ENCODE results near the gene MAT2B.
"Not testable (repeated sequence)": the region's sequence is repeated elsewhere in the genome, so short reads cannot be mapped to it uniquely, and the experiment has no call there.

Gene MAT2B

DNA sequence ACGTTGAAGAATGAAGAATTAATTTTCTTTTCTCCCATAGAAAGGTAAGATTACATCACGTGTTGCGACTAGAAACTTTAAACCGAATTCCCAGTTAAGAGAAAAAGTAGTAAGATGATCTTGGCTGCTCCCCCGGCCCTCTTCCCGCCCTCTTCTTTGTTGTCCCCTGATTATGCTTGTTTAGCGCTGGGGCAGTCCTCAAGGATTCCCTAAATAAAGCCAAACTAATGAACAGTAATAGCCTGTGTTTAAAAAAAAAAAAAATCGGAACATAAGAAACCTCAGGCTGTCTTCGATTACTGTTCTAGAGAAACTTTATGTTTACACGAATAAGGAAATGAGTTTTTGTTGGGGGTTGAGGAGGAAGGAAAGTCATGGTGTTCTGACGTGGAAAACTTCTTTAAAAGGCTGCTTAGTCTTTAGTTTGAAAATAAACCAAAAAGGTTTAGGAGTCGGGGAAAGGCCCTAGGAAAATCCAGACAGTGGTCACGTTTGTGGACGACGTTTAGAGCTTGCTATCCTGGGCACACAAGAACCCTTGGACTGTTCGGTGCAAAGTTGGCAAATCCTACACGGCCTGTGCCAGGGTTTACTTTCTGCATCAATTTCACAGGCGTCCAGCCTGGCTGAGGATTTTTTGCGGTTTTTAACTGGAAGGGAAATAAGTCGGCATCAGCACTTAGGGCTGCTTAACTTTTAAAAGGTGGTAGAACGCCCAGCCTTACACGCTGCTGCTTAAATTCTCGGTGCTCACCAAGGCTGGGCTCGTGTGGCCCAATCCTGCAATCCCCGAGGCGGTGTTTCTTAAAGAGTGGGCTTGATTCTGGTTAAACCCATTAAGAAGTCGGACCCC lies 1.1 kb upstream of the MAT2B start:
- DNase-seq, result peak; percentile 4

DNA sequence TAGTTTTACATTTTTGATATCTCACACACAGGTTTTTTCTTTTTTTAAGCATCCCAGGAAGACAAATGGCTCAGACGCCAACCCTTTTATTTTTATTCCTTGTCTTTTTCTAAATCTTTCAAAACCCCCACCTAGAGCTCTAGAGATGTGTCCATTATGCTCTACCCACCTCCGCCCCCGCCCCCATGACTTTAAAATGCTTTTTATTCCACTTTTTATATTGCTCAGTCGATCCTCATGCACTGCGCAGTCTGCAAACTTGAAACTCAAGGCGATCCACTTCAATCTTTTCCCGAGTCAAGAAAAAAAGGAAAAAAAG lies 411 bp upstream of the MAT2B start:
- no peak for DNase-seq

GRCh38 chr5:163506095-163506457 lies 657 bp downstream of the MAT2B start:
- DNase-seq, result no peak

DNA sequence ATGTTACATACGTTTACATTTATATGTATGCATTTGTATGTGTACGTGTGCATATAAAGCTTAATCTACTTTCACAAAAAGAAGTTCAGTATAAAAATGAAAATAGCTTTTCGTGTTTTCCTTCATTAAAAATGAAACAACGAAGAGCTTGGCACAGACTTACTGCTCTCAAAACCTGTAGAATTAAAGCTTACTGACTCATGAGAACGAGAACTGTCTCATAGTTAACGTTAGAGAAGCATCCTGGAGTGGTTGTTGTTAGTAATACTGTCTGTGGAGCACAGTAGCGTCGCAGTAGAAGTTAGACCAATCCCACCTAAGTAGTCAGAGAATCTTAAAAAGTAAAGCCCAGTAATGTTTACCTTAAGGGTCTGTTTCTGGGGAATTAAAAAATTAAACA lies 1.3 kb downstream of the MAT2B start:
- no peak for DNase-seq

DNA sequence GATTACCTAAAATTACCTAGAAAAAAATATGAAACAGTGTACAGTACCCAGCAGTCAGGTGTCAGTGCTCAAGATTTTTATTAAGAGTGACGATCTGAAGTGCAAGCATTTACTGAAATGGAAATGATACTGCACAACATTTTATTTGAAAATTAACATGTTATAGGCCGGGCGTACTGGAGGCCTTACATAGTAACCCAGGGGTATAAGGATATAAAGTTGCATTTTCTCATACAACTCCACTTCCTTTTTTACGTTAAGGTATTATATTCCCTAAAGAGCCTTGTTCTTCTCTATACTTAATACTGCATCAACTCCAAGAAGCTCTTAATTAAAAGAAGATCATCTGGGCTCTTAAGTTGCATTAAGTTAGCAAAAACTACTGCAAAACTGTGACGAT lies 3.3 kb downstream of the MAT2B start:
- DNase-seq, result no peak

- DNase-seq, result no peak
Measured at GRCh38 chr5:163509291-163509951, 4.0 kb downstream of the MAT2B start.

- DNase-seq, result no peak
Measured at GRCh38 chr5:163512526-163512925, 7.1 kb downstream of the MAT2B start.

- no peak for DNase-seq
Measured at GRCh38 chr5:163525096-163525495, 19.7 kb downstream of the MAT2B start.

DNA sequence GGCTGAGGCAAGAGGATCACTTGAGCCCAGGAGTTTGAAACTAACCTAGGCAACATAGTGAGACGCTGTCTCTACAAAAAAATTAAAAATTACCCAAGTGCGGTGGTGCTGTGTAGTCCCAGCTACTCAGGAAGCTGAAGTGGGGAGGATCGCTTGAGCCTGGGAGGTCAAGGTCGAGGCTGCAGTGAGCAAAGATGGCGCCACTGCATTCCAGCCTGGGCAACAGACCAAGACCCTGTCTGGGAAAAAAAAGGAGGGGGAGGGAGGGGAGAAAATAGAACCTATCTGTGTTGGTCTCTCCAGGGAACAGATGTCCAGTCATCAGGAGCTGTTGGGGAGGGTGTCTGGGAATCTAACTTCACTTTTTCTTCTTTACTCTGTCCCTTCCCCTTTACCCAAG lies 24.3 kb downstream of the MAT2B start:
- no peak for DNase-seq

DNA sequence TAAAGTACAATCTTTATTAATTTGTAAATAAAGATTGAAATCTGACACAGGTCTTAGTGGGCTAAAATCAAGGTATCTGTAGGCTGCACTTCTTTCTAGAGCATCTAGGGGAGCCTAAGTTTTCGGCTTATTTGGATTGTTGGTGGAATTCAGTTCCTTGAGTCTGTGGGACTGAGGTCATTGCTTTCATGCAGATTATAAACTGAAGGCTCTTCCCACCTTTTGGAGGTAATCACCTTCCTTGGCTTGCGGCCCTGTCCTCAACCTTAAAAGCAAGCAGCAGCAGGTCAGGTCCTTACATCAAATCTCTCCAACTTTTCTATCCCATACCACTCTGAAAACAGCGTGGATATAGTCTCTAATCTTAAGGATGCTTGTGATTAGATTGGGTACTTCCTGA lies 25.9 kb downstream of the MAT2B start:
- no peak for DNase-seq

GRCh38 chr5:163532171-163533084 lies 27.0 kb downstream of the MAT2B start:
- no peak for DNase-seq

GRCh38 chr5:163533223-163533622 lies 27.8 kb downstream of the MAT2B start:
- DNase-seq, result no peak

DNA sequence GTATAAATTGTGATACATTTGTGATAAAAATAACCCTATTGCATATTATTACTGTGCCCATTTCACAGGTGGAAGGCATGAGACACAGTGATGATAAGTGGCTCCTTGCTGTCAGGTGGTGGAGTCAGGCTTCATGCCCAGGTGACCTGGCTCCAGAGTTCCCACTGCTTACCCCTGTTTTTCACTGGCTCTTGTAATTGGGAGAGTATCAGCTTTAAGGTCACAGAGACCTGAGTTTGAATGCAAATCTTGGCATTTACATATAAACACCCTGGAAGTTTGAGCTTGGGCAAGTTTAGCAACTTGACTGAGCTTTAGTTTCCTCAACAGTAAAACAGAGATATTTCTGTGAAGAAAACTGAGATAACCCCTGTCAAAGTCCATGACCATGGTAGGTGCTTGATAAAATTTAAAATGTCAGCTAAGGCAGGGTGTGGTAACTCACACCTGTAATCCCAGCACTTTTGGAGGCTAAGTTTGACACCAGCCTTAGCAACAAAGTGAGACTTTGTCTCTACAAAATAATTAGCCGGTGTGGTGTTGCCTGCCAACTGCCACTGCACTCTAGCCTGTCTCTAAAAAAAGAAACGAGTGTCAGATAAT lies 29.2 kb downstream of the MAT2B start:
- DNase-seq, result no peak

- no peak for DNase-seq
Measured at GRCh38 chr5:163535290-163535689, 29.9 kb downstream of the MAT2B start.

DNA sequence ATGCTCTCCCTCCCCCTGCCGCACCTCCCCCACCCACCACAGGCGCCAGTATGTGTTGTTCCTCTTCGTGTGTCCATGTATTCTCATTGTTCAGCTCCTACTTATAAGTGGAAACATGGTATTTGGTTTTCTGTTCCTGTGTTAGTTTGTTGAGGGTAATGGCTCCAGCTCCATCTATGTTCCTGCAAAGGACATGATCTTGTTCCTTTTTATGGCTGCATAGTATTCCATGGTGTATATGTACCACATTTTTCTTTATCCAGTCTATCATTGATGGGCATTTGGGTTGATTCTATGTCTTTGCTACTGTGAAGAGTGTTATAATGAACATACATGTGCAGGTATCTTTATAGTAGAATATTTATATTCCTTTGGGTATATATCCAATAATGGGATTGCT lies 31.0 kb downstream of the MAT2B start:
- DNase-seq, result not testable (repeated sequence)

GRCh38 chr5:163540696-163541095 lies 35.3 kb downstream of the MAT2B start:
- DNase-seq, result no peak

GRCh38 chr5:163542771-163543170 lies 37.4 kb downstream of the MAT2B start:
- DNase-seq, result no peak

- no peak for DNase-seq
Measured at GRCh38 chr5:163544041-163544440, 38.6 kb downstream of the MAT2B start.

- no peak for DNase-seq
Measured at GRCh38 chr5:163544836-163545235, 39.4 kb downstream of the MAT2B start.

- DNase-seq, result no peak
Measured at GRCh38 chr5:163548649-163549048, 43.2 kb downstream of the MAT2B start.

DNA sequence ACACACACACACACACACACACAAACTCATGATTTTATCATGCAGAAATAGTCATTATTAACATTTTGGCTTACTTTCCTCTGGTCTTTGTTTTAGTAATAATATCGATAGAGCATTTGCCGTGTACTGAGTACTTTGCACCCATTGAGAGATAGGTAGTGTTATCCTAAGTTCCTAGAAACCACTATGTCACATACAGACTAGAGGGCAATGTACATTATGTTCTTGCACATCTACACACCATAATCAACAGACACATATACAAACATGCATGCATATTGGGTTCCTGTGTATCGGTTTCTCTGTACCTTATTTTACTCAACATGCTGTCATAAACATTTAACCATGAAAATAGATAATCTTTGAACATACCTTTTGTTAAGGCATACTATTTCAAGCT lies 45.7 kb downstream of the MAT2B start:
- DNase-seq, result no peak

GRCh38 chr5:163552536-163552935 lies 47.1 kb downstream of the MAT2B start:
- DNase-seq, result no peak

DNA sequence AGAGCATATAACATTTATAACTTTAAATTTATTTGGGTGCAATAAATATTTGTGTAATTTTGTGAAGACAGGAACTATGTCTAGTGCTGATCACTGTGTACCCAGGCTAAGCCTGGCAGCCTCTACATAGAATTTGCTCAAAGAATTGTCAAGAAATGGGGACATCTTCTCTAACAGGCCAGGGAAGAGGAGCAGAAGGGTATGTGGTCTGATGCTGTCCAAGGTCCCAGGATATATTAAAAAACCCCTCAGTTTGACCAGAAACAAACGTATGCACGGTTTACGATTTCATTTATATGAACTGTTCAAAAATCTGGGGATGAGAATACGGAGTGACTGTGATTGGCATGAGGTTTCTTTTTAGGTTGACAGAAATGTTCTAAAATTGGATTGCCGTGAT lies 55.9 kb downstream of the MAT2B start:
- no peak for DNase-seq
